Esophagus muscularis mucosa (tissue), 4 donors: ENCODE data around the gene UBQLNL. TPM values are rescaled to one million over a fixed set of nuclear protein-coding genes. Genes with fewer than 3 reads are reported as not detected.

Source experiments
- DNase-seq: peaks from one replicate; pipeline ENCODE4 v3.0.0-alpha.2; 2017; ENCODE audit errors: extremely low spot score
- H3K27ac ChIP-seq, 4 donors: fragments of 200-600 bp; sonication (generic); replicated peaks in 1 of 4; 1 replicate in 3 of 4; 2 replicates in 1 of 4; pipeline ENCODE4 v1.5.1; 2016 to 2019; ENCODE audit warnings: mild to moderate bottlenecking in 1 of 4
- H3K27me3 ChIP-seq, 4 donors: fragments of 200-600 bp; sonication (generic); one replicate each; pipeline versions ENCODE4 v1.5.1 to v1.6.0; 2016 to 2019
- H3K36me3 ChIP-seq, 4 donors: fragments of 200-600 bp; sonication (generic); one replicate each; pipeline ENCODE4 v1.5.1; 2016 to 2019
- H3K4me1 ChIP-seq, 4 donors: fragments of 200-600 bp; sonication (generic); one replicate each; pipeline ENCODE4 v1.5.1; 2016 to 2019
- H3K4me3 ChIP-seq, 4 donors: fragments of 200-600 bp; sonication (generic); 1 replicate in 2 of 4; 2 replicates in 2 of 4; pipeline ENCODE4 v1.5.1; 2016 to 2019; ENCODE audit warnings: mild to moderate bottlenecking in 4 of 4, moderate library complexity in 1 of 4
- H3K9me3 ChIP-seq, 4 donors: fragments of 200-600 bp; sonication (generic); 1 replicate in 3 of 4; 2 replicates in 1 of 4; pipeline ENCODE4 v1.5.1; 2016 to 2019
- CTCF ChIP-seq, 3 experiments: fragments of 200-600 bp in 2 of 3; fragments of 450-650 bp in 1 of 3; sonication (generic) in 2 of 3; IDR thresholded peaks; one replicate each; pipeline ENCODE4 v1.5.1; 2017 to 2019; ENCODE audit warnings: antibody characterized with exemption in 3 of 3, mild to moderate bottlenecking in 2 of 3, moderate library complexity in 1 of 3
- EP300 ChIP-seq: sonication (generic); formaldehyde crosslinking; IDR thresholded peaks from one replicate; pipeline ENCODE4 v1.6.1; 2017; ENCODE audit warnings: antibody characterized with exemption
- POLR2A ChIP-seq: fragments of 450-650 bp; IDR thresholded peaks from one replicate; pipeline ENCODE4 v1.6.1; 2017; ENCODE audit warnings: antibody characterized with exemption, moderate library complexity, mild to moderate bottlenecking, low read depth
- POLR2AphosphoS5 ChIP-seq, 2 donors: sonication (generic); formaldehyde crosslinking; IDR thresholded peaks; one replicate each; pipeline ENCODE4 v1.6.1; 2017; ENCODE audit warnings: antibody characterized with exemption in 2 of 2
- WGBS: methylation state at CpG from one replicate; pipeline ENCODE4 v1.1.5; 2018; 5-methylcytosine and 5-hydroxymethylcytosine counted together
- intact Hi-C: fragments of 100-400 bp; cut with DNase I; formaldehyde crosslinking; loops from one replicate; pipeline ENCODE4 v1.15.1; 2023
- total RNA-seq, 4 donors: library from RNA; depleted of rRNA; stranded (reverse); fragments of >200 nt; gene quantifications; one replicate each; pipeline versions ENCODE4 v1.1.0 to v1.2.1, GENCODE V29; 2016

UBQLNL gene
- total RNA-seq, 4 donors from 2014 or later, result 0.19 to 0.46 (median 0.42) TPM; not detected in 1

DNA sequence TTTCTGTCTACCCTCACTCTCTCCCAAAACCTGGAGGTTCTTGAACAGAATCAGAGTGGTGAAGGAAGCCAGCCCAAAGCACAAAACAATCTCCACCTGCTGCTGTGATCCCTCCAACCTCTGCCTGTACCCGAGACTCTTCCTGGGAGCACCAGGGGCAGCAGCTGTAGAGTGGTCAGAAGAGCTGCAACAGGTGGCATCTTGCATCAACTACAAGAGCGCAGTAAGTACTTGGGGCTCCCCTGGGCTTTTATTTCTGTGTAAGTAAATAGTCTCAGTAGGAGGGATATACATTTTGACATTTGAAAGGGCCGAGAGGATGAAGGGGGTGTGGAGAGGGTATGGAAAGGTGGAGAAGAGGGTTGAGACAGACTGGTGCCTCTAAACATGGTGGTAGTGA, 8.3 kb upstream of the UBQLNL start:
- intact Hi-C loops, result no loop called here
- no peak for DNase-seq
- TF ChIP-seq EP300 (no peak), CTCF (IDR thresholded peaks at IDR 0.05) (no peak), POLR2AphosphoS5 (IDR thresholded peaks at IDR 0.05) (no peak), POLR2A (no peak)
- Histone ChIP-seq H3K36me3 (no peaks in the 10 kb centered on the region), H3K4me1 (no peaks in the 10 kb centered on the region), H3K9me3 (no peaks in the 10 kb centered on the region), H3K27me3 (no peaks in the 10 kb centered on the region), H3K4me3 (no peak overlapping the region), H3K27ac (no peak overlapping the region)
- WGBS, result 70% methylated on average over 3 of the region's 3 CpGs

DNA sequence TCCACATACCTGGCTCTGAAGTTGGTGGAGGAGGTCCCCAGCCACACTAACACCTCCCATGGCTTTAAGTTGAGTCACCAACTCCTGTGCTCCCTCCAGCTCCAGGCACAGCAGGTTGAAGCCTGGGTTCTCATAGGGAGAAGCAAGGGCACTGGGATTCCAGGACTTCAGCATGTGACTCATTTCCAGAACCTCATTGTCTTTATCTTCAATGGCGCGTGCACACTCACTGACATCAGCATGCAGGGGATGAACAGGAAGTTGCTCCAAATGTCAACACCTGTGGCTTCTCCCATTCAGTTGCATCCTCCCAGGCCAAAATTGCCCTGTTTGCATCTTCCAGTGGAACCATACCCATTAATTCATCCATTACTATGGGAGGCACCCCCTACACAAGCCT, 5.8 kb upstream of the UBQLNL start:
- intact Hi-C loops, result no loop called here
- 94% methylated on average over 2 of the region's 2 CpGs for WGBS
- Histone ChIP-seq H3K4me1 (no peaks in the 10 kb centered on the region), H3K4me3 (no peak overlapping the region), H3K27ac (no peak overlapping the region), H3K27me3 (no peaks in the 10 kb centered on the region), H3K36me3 (no peaks in the 10 kb centered on the region), H3K9me3 (no peaks in the 10 kb centered on the region)
- no peak for TF ChIP-seq POLR2A
- no peak for TF ChIP-seq POLR2AphosphoS5 (IDR thresholded peaks at IDR 0.05)
- no peak for TF ChIP-seq EP300
- no peak for TF ChIP-seq CTCF (IDR thresholded peaks at IDR 0.05)
- DNase-seq, result no peak

GRCh38 chr11:5521540-5521939, 5.0 kb upstream of the UBQLNL start:
- intact Hi-C loops, result no loop called here
- Histone ChIP-seq H3K27me3 (no peaks in the 10 kb centered on the region), H3K27ac (no peak overlapping the region), H3K4me1 (no peaks in the 10 kb centered on the region), H3K9me3 (no peaks in the 10 kb centered on the region), H3K4me3 (no peak overlapping the region), H3K36me3 (no peaks in the 10 kb centered on the region)
- 83% methylated on average over 4 of the region's 4 CpGs for WGBS
- TF ChIP-seq CTCF (IDR thresholded peaks at IDR 0.05), result no peak
- no peak for TF ChIP-seq EP300
- no peak for TF ChIP-seq POLR2A
- TF ChIP-seq POLR2AphosphoS5 (IDR thresholded peaks at IDR 0.05), result no peak
- no peak for DNase-seq

- no peak overlapping the region for H3K27ac ChIP-seq
- intact Hi-C loops, result no loop called here
- no peaks in the 10 kb centered on the region for H3K4me1 ChIP-seq
- no peak for TF ChIP-seq POLR2AphosphoS5 (IDR thresholded peaks at IDR 0.05)
- no peak for TF ChIP-seq POLR2A
- TF ChIP-seq EP300, result no peak
- no peak for TF ChIP-seq CTCF (IDR thresholded peaks at IDR 0.05)
- DNase-seq, result peak; percentile 88
- H3K4me3 ChIP-seq, result no peak overlapping the region
- no peaks in the 10 kb centered on the region for H3K36me3 ChIP-seq
- no peaks in the 10 kb centered on the region for H3K27me3 ChIP-seq
- H3K9me3 ChIP-seq, result no peaks in the 10 kb centered on the region
Observed at GRCh38 chr11:5514841-5515240, 1.7 kb downstream of the UBQLNL start.

- DNase-seq, result no peak
- intact Hi-C loops, result no loop called here
- Histone ChIP-seq H3K4me3 (no peak within 1 kb of the TSS), H3K27ac (no peak within 1 kb of the TSS), H3K4me1 (no peaks in the 10 kb centered on the region), H3K9me3 (no peaks in the 10 kb centered on the region), H3K36me3 (no peaks in the 10 kb centered on the region), H3K27me3 (no peaks in the 10 kb centered on the region)
- 74% methylated on average over 4 of the region's 4 CpGs for WGBS
- TF ChIP-seq POLR2AphosphoS5 (IDR thresholded peaks at IDR 0.05) (no peak), POLR2A (no peak), EP300 (no peak)
Observed at GRCh38 chr11:5509803-5510202, 6.7 kb downstream of the UBQLNL start, which contains the start of gene UBQLN3. TSS of gene UBQLN3 (minus strand) at chr11:5509957. CDS start at chr11:5509558, 399 bp downstream.
